RCC 7860 (cell line): ENCODE results near the gene MUC21.

Experiments used
- DNase-seq: peaks from one replicate; pipeline ENCODE4 v3.0.0-alpha.2; 2015; ENCODE audit warnings: low spot score
- FAIRE-seq: peaks from 2 replicates; lab custom pipeline; 2012; peaks lifted over from hg19 to GRCh38; lab: Jason Lieb, UNC

The MUC21 gene

GRCh38 chr6:30983439-30983838 lies at the start of gene MUC21:
Gene MUC21, plus strand, starts transcription at chr6:30983718. Its CDS starts 241 bp downstream, at chr6:30983959.
- DNase-seq (no peak), FAIRE-seq (no peak)

DNA sequence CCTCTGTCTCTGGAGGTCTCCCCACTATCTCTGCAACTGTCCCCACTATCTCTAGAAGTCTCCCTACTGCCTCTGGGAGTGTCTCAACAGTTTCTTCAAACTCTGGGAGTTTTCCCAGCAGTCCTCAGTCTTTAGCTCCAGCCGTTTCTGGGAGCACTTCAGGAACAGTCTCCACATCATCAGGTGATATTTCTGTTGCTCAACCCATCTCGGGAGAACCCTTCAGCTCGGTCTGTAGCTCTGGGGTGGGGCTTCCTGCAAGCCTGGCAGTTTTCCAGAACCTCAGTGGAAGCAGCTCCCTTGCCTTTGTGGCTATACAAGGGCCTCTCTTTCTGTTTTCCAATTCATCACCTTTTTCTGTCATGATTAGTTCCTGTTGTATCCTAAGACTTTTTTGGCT lies 48.5 kb upstream of the MUC21 start:
- DNase-seq = no peak
- no peak for FAIRE-seq

DNA sequence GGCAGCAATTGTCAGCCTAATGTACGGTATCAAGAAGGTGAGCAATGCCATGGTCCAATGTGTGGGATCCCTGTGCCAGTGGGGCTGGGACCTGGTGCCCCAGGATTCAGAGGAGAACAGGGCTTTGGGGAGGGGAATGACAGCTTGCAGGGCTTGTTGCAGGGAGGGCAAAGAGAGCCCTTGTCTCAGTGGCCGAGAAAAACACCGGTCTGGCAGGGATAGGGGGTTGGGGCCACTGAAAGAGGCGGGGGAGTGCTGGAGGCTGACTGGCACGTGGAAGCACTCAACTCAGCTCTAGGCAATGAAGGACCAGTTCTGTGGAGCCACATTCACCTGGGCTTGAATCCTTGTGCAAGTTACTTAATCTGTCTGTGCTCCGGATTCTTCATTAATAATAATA lies 46.3 kb upstream of the MUC21 start:
- DNase-seq (no peak), FAIRE-seq (no peak)

DNA sequence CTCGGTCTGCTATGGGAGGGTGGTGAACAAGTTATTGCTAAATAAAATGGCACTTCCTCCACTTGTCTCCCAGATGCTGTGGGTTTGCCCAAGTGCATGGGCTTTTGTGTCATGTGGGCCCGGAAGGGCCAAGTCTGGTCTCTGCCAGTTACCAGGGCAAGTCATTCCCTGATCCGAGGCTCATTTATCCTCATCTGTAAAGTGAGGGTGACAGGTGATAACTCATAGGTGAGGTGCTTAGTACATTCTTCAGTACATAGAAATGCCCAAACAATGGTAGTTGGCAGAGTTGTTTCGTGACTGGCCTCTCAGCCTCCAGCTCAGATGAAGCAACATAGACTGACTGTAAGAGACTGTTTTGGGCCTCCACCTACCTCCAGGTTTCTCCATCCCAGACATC lies 44.8 kb upstream of the MUC21 start:
- DNase-seq (no peak), FAIRE-seq (no peak)

- FAIRE-seq (no peak), DNase-seq (no peak)
Measured at GRCh38 chr6:30939473-30939872, 44.0 kb upstream of the MUC21 start.

- no peak for FAIRE-seq
- DNase-seq = no peak
Measured at GRCh38 chr6:30940361-30940986, 43.0 kb upstream of the MUC21 start, which contains the start of gene MUCL3. Gene MUCL3, plus strand, starts transcription at chr6:30940973. Its CDS starts 27 bp downstream, at chr6:30941000.

GRCh38 chr6:30942338-30943060 lies 41.0 kb upstream of the MUC21 start:
- FAIRE-seq (peak; percentile 66), DNase-seq (peak; percentile 66)

- FAIRE-seq (no peak), DNase-seq (no peak)
Measured at GRCh38 chr6:30944051-30944450, 39.5 kb upstream of the MUC21 start.

DNA sequence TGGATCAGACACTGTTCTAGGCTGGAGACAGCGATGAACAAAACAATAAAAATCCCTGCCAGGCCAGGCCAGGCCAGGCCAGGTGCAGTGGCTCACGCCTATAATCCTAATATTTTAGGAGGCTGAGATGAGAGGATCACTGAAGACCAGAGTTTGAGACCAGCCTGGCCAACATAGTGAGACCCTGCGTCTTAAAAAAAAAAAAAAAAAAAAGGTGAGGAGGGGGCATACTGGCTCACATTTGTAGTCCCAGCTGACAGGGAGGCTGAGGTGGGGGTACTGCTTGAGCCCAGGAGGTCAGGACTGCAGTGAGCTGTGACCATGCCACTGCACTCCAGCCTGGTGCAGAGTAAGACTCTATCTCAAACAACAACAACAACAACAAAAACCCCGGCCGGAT lies 38.2 kb upstream of the MUC21 start:
- no peak for FAIRE-seq

GRCh38 chr6:30947231-30947630 lies 36.3 kb upstream of the MUC21 start:
- no peak for FAIRE-seq

More for the DNA sequence above, 38.2 kb upstream of the MUC21 start:
- DNase-seq = no peak

GRCh38 chr6:30948811-30949210 lies 34.7 kb upstream of the MUC21 start:
- FAIRE-seq = no peak
- DNase-seq = no peak

More at GRCh38 chr6:30947231-30947630, 36.3 kb upstream of the MUC21 start:
- DNase-seq = no peak

DNA sequence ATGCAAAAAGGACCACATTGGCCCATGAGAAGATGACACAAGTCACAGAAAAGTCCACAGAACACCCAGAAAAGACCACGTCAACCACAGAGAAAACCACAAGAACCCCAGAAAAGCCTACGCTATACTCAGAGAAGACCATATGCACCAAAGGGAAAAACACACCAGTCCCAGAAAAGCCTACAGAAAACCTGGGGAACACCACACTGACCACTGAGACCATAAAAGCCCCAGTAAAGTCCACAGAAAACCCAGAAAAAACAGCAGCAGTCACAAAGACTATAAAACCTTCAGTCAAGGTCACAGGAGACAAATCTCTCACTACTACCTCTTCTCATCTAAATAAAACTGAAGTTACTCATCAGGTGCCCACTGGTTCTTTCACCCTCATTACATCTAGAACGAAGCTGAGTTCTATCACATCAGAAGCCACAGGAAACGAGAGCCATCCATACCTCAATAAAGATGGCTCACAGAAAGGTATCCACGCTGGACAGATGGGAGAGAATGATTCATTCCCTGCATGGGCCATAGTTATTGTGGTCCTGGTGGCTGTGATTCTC lies 31.5 kb upstream of the MUC21 start:
- FAIRE-seq (no peak), DNase-seq (no peak)

GRCh38 chr6:30954631-30955366 lies 28.7 kb upstream of the MUC21 start:
- DNase-seq (no peak), FAIRE-seq (no peak)

DNA sequence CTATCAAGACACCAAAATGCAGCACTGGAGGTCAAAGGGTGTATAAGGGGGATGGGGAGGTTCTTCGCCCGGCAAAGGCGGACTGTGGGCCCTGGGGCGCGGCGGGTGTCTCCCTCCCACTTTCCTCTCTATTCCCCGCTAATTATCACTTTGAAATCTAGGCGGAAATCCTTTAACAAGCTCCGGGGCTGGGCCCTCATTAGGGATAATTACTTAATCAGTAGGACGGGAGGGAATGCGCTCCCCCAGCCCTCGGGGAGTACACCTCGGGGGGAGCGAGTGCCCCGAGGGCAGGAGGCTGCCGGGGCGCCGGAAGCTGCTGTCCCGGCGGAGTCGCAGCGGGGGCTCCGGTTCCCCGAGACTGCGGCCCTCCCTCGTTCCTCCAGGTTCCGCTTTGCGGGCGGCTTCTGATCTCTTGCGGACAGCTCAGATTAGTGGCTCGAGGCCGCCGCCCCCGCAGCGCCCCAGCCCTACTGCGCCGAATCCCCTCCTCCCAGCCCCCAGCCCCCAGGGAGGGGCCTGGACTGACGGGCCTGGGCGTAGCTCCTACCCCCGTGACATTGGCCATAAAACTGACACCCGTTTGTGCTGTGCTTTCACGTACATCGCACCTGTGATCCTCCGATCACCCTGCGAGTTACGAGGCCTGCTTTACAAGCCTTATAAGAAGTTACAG lies 28.0 kb upstream of the MUC21 start:
- DNase-seq (no peak), FAIRE-seq (no peak)

GRCh38 chr6:30957716-30958115 lies 25.8 kb upstream of the MUC21 start:
- DNase-seq (no peak), FAIRE-seq (no peak)

DNA sequence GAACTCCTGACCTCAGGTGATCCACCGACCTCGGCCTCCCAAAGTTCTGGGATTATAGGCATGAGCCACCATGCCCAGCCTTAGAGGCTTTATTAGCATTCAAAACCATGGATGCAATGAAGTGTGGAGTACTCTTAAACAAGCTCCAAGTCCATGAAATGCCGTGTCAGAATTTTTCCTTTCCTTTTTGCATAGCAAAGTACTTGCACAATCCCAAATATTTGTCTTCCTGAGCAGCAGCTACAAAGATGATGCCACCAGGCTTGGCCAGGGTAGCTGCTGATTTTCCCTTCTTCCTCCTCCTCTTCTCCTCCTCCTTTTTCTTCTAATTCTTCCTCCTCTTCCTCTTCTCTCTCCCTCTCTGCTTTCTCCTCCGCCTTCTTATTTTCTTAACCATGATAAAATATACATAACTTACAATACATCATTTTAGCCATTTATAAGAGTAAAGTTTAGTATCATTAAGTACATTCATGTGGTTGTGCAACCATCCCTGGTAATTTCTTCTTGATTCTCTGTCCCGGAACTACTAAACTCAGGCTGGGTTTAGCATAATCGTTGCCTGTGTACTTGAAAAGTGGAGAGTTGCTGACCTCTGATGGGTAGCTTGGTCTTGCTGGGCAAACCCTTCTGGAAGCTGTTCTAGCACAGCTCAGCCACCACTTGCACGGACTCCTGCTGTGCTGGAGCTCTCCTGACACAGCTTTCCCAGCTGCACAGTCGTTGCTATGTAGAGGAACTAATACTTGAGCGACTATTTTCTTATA lies 22.4 kb upstream of the MUC21 start:
- no peak for FAIRE-seq

DNA sequence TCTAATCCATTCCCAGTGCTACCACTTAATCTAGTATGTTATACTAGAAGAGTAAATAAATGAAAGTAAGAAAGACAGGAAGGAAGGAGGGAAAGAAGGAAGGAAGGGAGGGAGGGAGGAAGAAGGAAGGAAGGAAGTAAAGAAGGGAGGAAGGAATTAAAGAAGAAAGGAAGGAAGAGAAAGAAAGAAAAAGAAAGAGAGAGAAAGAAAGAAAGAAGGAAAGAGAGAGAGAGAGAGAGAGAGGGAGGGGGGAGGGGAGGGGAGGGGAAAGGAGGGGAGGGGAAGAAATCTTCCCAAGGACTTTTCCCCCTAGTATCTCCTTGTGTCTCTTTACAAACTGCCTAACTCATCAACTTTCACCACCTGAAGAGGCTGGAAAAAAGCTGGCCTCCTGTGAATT lies 20.8 kb upstream of the MUC21 start:
- no peak for DNase-seq
- no peak for FAIRE-seq

More for the DNA sequence above, 22.4 kb upstream of the MUC21 start:
- no peak for DNase-seq

- no peak for FAIRE-seq
- no peak for DNase-seq
Measured at GRCh38 chr6:30963641-30964040, 19.9 kb upstream of the MUC21 start.

DNA sequence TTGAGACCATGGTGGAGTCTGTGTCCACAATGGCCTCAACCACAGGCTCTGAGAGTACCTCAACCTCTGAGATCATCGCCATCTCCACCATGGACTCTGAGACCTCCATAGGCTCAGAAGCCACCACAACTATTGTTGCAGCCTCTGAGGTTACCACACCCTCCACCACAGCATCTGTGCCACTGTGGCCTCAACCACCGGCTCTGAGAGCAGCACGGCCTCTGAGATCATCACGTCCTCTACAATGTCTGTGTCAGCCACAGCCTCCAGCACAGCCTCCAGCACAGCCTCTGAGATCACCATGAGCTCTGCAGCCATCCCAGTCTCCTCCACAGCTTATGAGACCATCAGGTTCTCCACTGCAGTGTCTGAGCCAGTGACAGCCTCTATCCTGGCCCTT lies 19.4 kb upstream of the MUC21 start:
- no peak for DNase-seq
- no peak for FAIRE-seq

- FAIRE-seq = no peak
- DNase-seq = no peak
Measured at GRCh38 chr6:30965140-30965601, 18.3 kb upstream of the MUC21 start.
